ENCODE data around the gene TMTC1.

TMTC1 gene

DNA sequence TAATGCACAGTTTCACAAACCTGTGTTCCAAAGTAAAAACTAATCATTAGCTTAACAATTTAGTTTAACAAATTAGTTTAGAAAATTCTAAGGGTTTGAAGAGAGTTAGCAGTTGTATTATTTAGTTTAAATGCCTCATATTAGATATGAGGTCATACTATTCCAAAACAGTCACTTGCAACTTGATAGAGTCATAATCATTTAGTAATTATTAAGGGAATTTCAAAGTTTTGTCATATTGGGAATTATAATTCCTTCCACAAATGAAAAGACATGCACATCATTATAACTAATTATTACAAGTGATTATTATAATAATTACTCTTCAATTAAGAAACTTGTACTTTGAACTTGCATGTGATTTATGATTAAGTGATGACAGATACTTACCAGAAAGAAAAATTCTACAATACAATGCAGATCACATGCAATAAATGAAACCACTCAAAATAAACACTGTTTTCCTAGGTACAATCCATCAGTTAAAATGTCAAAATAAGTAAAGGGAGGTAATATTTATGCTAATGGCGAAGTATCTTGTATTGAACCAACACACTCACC is 66.1 kb downstream of the TMTC1 start:
- no peaks in the 10 kb centered on the region for H3K9me3 ChIP-seq (ENCODE audit: control insufficient read depth, low read length)
- no peaks in the 10 kb centered on the region for H3K4me1 ChIP-seq (ENCODE audit: control insufficient read depth, insufficient read depth, low read length)

DNA sequence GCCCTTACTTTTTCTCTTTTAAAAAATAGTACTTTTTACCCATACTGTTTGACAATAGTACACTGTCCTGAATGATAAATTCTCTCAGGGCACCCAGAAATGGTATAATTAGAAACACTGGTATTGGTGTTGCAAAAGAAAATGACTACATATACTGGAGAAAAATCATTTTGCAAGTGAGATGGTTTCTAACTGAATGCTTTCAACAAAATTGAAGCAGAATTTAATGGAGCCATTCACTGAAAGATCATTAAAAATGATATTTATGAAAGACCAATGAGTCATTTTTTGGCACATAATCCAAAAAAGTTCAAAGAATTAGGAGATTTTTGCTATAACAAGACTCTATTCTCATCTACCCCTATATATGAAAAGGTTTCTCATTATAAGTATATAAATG is 68.8 kb downstream of the TMTC1 start:
- no peak overlapping the region for H3K9ac ChIP-seq (ENCODE audit: low read length)
- no peaks in the 10 kb centered on the region for H3K27me3 ChIP-seq (ENCODE audit: control insufficient read depth, insufficient read depth, low read length)

More for the DNA sequence above, 66.1 kb downstream of the TMTC1 start:
- H3K36me3 ChIP-seq (ENCODE audit: control insufficient read depth, insufficient read depth, low read length), result no peaks in the 10 kb centered on the region
- H3K4me3 ChIP-seq (ENCODE audit: low read length), result no peak overlapping the region
- no peaks in the 10 kb centered on the region for H3K27me3 ChIP-seq (ENCODE audit: control insufficient read depth, insufficient read depth, low read length)
- H3K9ac ChIP-seq (ENCODE audit: low read length), result no peak overlapping the region

GRCh38 chr12:29713729-29714128 is 70.0 kb downstream of the TMTC1 start:
- no peaks in the 10 kb centered on the region for H3K4me1 ChIP-seq (ENCODE audit: control insufficient read depth, insufficient read depth, low read length)
- H3K9ac ChIP-seq (ENCODE audit: low read length), result no peak overlapping the region
- no peaks in the 10 kb centered on the region for H3K27me3 ChIP-seq (ENCODE audit: control insufficient read depth, insufficient read depth, low read length)
- no peaks in the 10 kb centered on the region for H3K9me3 ChIP-seq (ENCODE audit: control insufficient read depth, low read length)
- no peak overlapping the region for H3K4me3 ChIP-seq (ENCODE audit: low read length)
- no peaks in the 10 kb centered on the region for H3K36me3 ChIP-seq (ENCODE audit: control insufficient read depth, insufficient read depth, low read length)

More for the DNA sequence above, 68.8 kb downstream of the TMTC1 start:
- H3K4me3 ChIP-seq (ENCODE audit: low read length), result no peak overlapping the region
- H3K36me3 ChIP-seq (ENCODE audit: control insufficient read depth, insufficient read depth, low read length), result no peaks in the 10 kb centered on the region
- no peaks in the 10 kb centered on the region for H3K4me1 ChIP-seq (ENCODE audit: control insufficient read depth, insufficient read depth, low read length)
- H3K9me3 ChIP-seq (ENCODE audit: control insufficient read depth, low read length), result no peaks in the 10 kb centered on the region

- no peaks in the 10 kb centered on the region for H3K9me3 ChIP-seq (ENCODE audit: control insufficient read depth, low read length)
- H3K9ac ChIP-seq (ENCODE audit: low read length), result no peak overlapping the region
- H3K27me3 ChIP-seq (ENCODE audit: control insufficient read depth, insufficient read depth, low read length), result no peaks in the 10 kb centered on the region
- H3K36me3 ChIP-seq (ENCODE audit: control insufficient read depth, insufficient read depth, low read length), result no peaks in the 10 kb centered on the region
- H3K4me1 ChIP-seq (ENCODE audit: control insufficient read depth, insufficient read depth, low read length), result no peaks in the 10 kb centered on the region
- H3K4me3 ChIP-seq (ENCODE audit: low read length), result no peak overlapping the region
Observed at GRCh38 chr12:29711381-29711780, 72.4 kb downstream of the TMTC1 start.

- no peak overlapping the region for H3K9ac ChIP-seq (ENCODE audit: low read length)
- H3K4me1 ChIP-seq (ENCODE audit: control insufficient read depth, insufficient read depth, low read length), result no peaks in the 10 kb centered on the region
Observed at GRCh38 chr12:29710104-29710503, 73.6 kb downstream of the TMTC1 start.

GRCh38 chr12:29709496-29710040 is 74.2 kb downstream of the TMTC1 start:
- Histone ChIP-seq H3K36me3 (ENCODE audit: control insufficient read depth, insufficient read depth, low read length) (no peaks in the 10 kb centered on the region), H3K9me3 (ENCODE audit: control insufficient read depth, low read length) (no peaks in the 10 kb centered on the region), H3K4me3 (ENCODE audit: low read length) (no peak overlapping the region), H3K9ac (ENCODE audit: low read length) (no peak overlapping the region), H3K4me1 (ENCODE audit: control insufficient read depth, insufficient read depth, low read length) (no peaks in the 10 kb centered on the region), H3K27me3 (ENCODE audit: control insufficient read depth, insufficient read depth, low read length) (no peaks in the 10 kb centered on the region)

More at GRCh38 chr12:29710104-29710503, 73.6 kb downstream of the TMTC1 start:
- Histone ChIP-seq H3K36me3 (ENCODE audit: control insufficient read depth, insufficient read depth, low read length) (no peaks in the 10 kb centered on the region), H3K4me3 (ENCODE audit: low read length) (no peak overlapping the region), H3K27me3 (ENCODE audit: control insufficient read depth, insufficient read depth, low read length) (no peaks in the 10 kb centered on the region), H3K9me3 (ENCODE audit: control insufficient read depth, low read length) (no peaks in the 10 kb centered on the region)

- Histone ChIP-seq H3K9me3 (ENCODE audit: control insufficient read depth, low read length) (no peaks in the 10 kb centered on the region), H3K27me3 (ENCODE audit: control insufficient read depth, insufficient read depth, low read length) (no peaks in the 10 kb centered on the region), H3K36me3 (ENCODE audit: control insufficient read depth, insufficient read depth, low read length) (no peaks in the 10 kb centered on the region), H3K4me3 (ENCODE audit: low read length) (no peak overlapping the region), H3K9ac (ENCODE audit: low read length) (no peak overlapping the region), H3K4me1 (ENCODE audit: control insufficient read depth, insufficient read depth, low read length) (no peaks in the 10 kb centered on the region)
Observed at GRCh38 chr12:29709054-29709453, 74.7 kb downstream of the TMTC1 start.

GRCh38 chr12:29707846-29708245 is 75.9 kb downstream of the TMTC1 start:
- H3K27me3 ChIP-seq (ENCODE audit: control insufficient read depth, insufficient read depth, low read length), result no peaks in the 10 kb centered on the region
- H3K4me1 ChIP-seq (ENCODE audit: control insufficient read depth, insufficient read depth, low read length), result no peaks in the 10 kb centered on the region
- no peak overlapping the region for H3K9ac ChIP-seq (ENCODE audit: low read length)
- no peaks in the 10 kb centered on the region for H3K9me3 ChIP-seq (ENCODE audit: control insufficient read depth, low read length)
- H3K4me3 ChIP-seq (ENCODE audit: low read length), result no peak overlapping the region
- H3K36me3 ChIP-seq (ENCODE audit: control insufficient read depth, insufficient read depth, low read length), result no peaks in the 10 kb centered on the region

- Histone ChIP-seq H3K4me3 (ENCODE audit: low read length) (no peak overlapping the region), H3K36me3 (ENCODE audit: control insufficient read depth, insufficient read depth, low read length) (no peaks in the 10 kb centered on the region), H3K9me3 (ENCODE audit: control insufficient read depth, low read length) (no peaks in the 10 kb centered on the region), H3K9ac (ENCODE audit: low read length) (no peak overlapping the region), H3K4me1 (ENCODE audit: control insufficient read depth, insufficient read depth, low read length) (no peaks in the 10 kb centered on the region), H3K27me3 (ENCODE audit: control insufficient read depth, insufficient read depth, low read length) (no peaks in the 10 kb centered on the region)
Observed at GRCh38 chr12:29706311-29706710, 77.4 kb downstream of the TMTC1 start.

GRCh38 chr12:29703528-29703927 is 80.2 kb downstream of the TMTC1 start:
- Histone ChIP-seq H3K9me3 (ENCODE audit: control insufficient read depth, low read length) (no peaks in the 10 kb centered on the region), H3K4me1 (ENCODE audit: control insufficient read depth, insufficient read depth, low read length) (no peaks in the 10 kb centered on the region), H3K27me3 (ENCODE audit: control insufficient read depth, insufficient read depth, low read length) (no peaks in the 10 kb centered on the region), H3K4me3 (ENCODE audit: low read length) (no peak overlapping the region), H3K36me3 (ENCODE audit: control insufficient read depth, insufficient read depth, low read length) (no peaks in the 10 kb centered on the region), H3K9ac (ENCODE audit: low read length) (no peak overlapping the region)

- no peaks in the 10 kb centered on the region for H3K9me3 ChIP-seq (ENCODE audit: control insufficient read depth, low read length)
- H3K4me1 ChIP-seq (ENCODE audit: control insufficient read depth, insufficient read depth, low read length), result no peaks in the 10 kb centered on the region
- H3K4me3 ChIP-seq (ENCODE audit: low read length), result no peak overlapping the region
- H3K36me3 ChIP-seq (ENCODE audit: control insufficient read depth, insufficient read depth, low read length), result no peaks in the 10 kb centered on the region
- no peak overlapping the region for H3K9ac ChIP-seq (ENCODE audit: low read length)
- no peaks in the 10 kb centered on the region for H3K27me3 ChIP-seq (ENCODE audit: control insufficient read depth, insufficient read depth, low read length)
Observed at GRCh38 chr12:29702972-29703371, 80.8 kb downstream of the TMTC1 start.

DNA sequence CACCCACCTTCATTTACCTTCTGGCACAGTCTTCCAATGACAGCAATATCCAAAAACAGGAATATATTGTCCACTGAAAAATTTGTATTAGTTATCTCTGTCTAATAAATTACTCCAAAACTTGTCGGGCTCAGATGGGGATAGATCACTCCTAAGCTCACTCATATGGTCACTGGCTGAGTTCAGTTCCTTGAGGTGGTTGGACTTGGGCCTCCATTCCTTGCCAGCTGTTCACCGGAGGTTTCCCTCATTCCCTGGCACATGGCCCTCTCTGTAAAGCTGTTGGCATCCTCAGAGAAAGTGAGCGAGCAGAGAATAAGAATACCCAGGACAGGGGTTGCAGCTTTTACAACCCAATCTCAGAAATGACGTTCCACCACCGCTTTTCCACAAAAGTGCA is 81.5 kb downstream of the TMTC1 start:
- Histone ChIP-seq H3K4me1 (ENCODE audit: control insufficient read depth, insufficient read depth, low read length) (no peaks in the 10 kb centered on the region), H3K9ac (ENCODE audit: low read length) (no peak overlapping the region), H3K27me3 (ENCODE audit: control insufficient read depth, insufficient read depth, low read length) (no peaks in the 10 kb centered on the region), H3K9me3 (ENCODE audit: control insufficient read depth, low read length) (no peaks in the 10 kb centered on the region), H3K4me3 (ENCODE audit: low read length) (no peak overlapping the region), H3K36me3 (ENCODE audit: control insufficient read depth, insufficient read depth, low read length) (no peaks in the 10 kb centered on the region)

Measured in mucosa of stomach (tissue), 1 donor.